Stimulated activated CD8-positive, alpha-beta memory T cell treated with anti-CD3 and anti-CD28 coated beads, Interleukin-15, amount 100 ng/mL, for 24 hours (primary cell): ENCODE data around the gene GRK5.

Experiments
- DNase-seq: peaks from one replicate; pipeline ENCODE4 v3.0.0-alpha.2; 2020; ENCODE audit warnings: low read depth

The GRK5 gene

DNA sequence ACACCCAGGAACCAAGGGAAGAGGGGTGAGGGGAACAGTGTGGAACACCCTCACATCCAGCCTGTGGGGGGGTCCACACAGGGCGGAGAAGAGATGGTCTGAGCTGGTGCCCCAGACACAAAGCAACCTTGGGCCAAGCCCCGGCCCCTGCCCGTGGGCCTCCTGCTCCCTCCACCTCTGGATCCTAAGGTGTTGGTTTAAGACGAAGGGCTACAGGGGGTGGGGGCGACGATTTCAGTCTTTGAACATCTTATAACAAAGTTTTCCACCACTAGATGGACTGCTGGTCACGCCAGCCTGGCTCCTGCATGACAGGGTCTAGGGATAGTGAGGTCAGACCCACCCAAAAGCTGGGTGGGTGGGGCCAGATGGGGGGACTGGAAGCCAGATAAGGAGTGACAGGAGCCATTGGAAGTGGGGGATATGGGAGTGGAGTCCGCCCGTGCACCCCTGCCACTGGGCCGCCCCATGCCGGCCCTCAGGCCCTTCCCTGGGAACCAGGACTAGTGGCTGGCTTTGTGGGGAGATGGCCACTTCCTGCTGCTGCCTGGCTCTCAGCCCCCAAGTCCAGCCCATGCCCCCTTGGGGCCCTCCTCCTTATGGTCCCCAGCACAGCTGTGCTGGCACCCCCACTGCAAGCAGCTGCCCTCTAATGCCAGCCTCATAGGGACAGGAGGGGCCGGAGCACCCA is 236.7 kb downstream of the GRK5 start:
- DNase-seq = no peak

DNA sequence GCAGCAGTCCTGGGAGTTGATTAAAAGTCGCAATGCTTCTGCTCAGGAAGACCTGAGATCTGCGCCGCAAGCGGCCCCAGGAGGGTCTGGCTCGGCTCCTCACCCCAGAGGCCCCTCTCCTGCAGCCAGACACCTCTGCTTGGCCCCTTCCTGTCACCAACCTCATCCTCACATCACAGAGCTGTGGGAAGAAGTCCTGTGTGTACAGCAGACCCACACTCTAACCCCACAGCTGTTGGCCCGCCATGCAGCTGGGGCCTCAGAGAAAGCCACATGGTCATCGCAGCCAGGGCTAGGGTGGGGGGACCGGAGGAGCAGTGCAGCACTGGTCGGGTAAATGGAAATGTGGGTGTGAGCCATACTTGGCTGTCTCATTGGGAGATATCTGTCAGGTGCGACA is 237.5 kb downstream of the GRK5 start:
- DNase-seq = no peak

GRCh38 chr10:119445311-119445934 is 238.1 kb downstream of the GRK5 start:
- peak; percentile 76 for DNase-seq

DNA sequence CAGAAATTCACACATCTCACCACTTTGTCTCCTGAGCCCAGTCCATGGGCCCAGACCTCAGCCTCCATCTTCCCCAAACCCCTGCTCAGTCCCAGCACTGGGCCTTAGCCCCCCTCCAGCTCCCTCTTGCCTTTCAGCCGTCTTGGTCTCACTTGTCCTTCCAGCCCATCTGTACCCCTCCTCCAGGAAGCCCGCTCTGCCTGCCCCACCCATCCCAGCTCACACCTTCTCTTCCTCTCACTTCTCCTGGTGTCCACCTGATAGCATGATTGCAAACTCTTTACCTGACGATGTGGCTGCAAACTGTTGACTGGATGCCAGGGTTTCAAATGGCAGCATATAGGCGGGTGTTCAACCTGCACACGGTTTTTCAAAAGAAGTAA is 238.6 kb downstream of the GRK5 start:
- DNase-seq = no peak

- DNase-seq = no peak
Measured at GRCh38 chr10:119446441-119447277, 239.3 kb downstream of the GRK5 start.

GRCh38 chr10:119447421-119447820 is 240.1 kb downstream of the GRK5 start:
- no peak for DNase-seq

DNA sequence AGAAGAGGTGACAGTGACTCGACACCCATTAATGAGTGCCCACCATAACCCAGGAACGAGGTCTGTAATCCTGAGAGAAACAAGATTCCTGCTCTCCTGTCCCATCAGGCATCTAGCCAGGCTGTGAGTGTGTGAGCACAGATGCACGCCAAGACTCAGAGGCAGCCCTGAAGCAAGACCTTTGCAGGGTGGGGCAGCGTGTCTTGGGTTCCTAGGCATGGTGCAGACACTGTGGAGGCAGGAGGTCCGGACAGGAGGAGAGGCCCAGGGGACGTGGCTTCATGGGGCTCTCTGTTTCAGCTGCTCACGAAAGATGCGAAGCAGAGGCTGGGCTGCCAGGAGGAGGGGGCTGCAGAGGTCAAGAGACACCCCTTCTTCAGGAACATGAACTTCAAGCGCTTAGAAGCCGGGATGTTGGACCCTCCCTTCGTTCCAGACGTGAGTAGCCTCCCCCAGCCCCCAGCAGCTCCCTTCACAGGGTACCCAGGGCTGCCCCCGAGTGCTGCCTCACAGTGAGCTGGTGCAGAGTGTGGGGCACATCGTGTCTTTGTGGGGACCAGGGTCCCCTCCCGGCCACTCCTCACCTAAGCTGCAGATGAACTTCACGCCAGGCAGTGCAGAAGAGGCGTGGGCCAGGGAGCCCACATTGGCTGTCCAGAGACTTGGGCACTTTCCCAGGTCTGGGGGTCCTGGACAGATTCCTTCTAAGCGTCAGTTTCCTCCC is 240.6 kb downstream of the GRK5 start:
- no peak for DNase-seq

- no peak for DNase-seq
Measured at GRCh38 chr10:119448628-119449584, 241.5 kb downstream of the GRK5 start.

DNA sequence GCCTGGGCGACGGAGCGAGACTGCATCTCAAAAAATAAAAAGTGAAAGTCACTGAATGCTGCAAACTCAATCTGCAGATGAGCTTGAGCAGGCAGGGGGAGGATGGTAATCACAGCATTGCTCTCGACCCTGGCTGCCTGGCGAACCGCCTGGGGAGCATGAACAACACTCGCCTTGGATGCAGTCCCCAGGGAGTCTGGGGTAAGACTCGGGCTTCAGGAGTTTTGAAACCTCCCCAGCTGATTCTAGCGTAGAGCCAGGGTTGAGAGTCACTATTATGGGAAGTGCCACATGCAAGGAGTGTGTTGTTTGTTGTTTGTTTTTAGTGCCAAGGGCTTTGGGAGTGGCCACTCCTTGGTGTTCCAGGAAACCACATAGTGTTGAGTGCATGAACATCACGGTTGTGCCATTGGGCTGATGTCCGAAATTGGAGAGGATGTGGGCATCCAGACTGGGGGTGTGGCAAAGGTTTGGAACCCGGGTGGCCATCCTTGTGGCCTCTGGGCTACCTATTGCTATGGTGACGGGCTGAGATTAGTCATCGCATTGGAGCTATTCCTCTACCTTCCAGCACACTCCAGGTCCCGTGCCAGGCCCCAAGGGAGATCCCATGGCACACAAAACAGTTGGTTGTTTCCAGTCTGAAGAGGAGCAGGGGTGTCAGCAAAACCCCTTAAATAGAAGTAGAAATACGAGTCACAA is 242.5 kb downstream of the GRK5 start:
- DNase-seq = no peak

GRCh38 chr10:119450606-119451299 is 243.4 kb downstream of the GRK5 start:
- no peak for DNase-seq

- no peak for DNase-seq
Measured at GRCh38 chr10:119451300-119451896, 244.0 kb downstream of the GRK5 start.

DNA sequence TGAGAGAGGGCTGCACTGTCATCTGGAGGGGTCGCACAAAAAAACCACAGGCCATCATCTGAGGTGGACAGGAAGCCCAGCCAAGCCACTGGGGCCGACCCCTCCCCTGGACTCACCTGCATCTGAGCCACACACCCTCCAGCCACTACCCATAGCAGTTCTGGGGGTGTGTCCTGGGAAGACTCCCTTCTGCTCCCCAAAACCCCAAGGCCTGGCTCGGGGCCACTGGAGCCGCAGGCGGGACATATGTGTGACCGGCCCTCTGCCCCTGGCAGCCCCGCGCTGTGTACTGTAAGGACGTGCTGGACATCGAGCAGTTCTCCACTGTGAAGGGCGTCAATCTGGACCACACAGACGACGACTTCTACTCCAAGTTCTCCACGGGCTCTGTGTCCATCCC is 245.0 kb downstream of the GRK5 start:
- DNase-seq = no peak

DNA sequence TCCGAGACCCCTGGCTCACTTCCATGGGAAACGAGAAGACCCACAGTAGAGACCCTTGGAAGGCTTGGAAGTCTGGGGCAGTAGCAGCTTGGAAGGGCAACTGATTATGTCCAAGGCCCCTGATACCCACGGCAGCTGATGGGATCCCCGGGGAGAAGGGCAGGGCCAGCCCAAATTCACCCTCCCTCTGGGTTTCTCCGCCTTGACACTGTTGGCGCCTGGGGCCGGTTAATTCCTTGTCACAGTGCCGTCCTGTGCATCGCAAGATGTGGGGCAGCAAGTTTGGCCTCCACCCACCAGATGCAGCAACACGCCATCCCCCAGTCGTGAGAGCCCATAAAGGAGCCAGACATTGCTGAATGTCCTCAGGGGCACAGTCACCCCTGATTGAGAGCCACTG is 245.9 kb downstream of the GRK5 start:
- DNase-seq = no peak

- no peak for DNase-seq
Measured at GRCh38 chr10:119454316-119454715, 246.9 kb downstream of the GRK5 start.

DNA sequence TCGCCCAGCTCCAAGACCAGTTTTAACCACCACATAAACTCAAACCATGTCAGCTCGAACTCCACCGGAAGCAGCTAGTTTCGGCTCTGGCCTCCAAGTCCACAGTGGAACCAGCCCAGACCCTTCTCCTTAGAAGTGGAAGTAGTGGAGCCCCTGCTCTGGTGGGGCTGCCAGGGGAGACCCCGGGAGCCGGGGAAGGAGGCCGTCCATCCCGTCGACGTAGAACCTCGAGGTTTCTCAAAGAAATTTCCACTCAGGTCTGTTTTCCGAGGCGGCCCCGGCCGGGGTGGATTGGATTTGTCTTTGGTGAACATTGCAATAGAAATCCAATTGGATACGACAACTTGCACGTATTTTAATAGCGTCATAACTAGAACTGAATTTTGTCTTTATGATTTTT is 247.6 kb downstream of the GRK5 start:
- DNase-seq = no peak

GRCh38 chr10:119455609-119456434 is 248.5 kb downstream of the GRK5 start:
- DNase-seq = no peak

- no peak for DNase-seq
Measured at GRCh38 chr10:119456435-119456810, 249.1 kb downstream of the GRK5 start.

DNA sequence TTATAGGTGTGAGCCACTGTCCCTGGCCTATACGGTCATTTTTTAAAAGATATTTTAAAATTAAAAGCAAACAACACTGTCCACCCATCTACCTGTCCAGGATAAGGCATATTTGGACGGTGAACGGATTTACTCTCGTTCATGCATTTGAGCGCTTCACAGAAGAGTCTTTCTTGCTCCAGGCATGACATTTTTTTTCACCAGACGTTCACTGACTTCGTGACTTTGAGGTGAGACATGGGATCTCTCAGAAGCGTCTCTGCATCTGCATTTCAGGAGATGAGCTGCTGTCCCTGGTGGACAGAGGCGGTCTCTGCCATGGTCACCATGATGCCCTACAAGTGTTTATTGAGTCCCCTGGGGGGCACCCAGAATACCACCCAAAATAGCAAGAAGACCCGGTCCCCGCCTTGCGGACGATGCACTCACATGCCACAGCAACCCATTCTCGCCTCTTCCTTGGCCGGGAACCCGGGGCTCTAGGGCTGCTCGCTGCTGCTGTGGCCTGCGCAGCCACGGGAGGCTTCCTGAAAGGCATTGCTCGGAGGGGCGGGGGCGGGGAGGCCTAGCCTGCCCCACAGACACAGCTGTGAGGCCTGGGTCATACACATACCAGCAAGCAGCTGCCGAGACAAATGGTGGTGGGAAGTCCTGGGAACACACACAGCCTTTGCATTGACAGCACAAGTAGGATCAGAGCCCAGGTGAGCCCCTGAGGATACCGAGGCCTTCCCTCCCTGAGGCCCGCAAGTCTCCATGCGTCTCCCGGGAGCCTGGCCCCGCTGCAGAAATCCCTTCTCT is 250.8 kb downstream of the GRK5 start:
- DNase-seq = no peak
